SIG-M5 (cell line): ENCODE measurements around the gene SLC26A2.
"Not testable (repeated sequence)": the region's sequence is repeated elsewhere in the genome, so short reads cannot be mapped to it uniquely, and the experiment has no call there.

ENCODE experiments used
- DNase-seq: peaks from one replicate; lab custom pipeline; 2025; lab: John Stamatoyannopoulos, UW

The SLC26A2 gene

GRCh38 chr5:150006318-150006717 lies 45.8 kb downstream of the SLC26A2 start:
- no peak for DNase-seq

- DNase-seq, result no peak
These were observed 46.5 kb downstream of the SLC26A2 start for GRCh38 chr5:150007050-150007449.

GRCh38 chr5:150009671-150010387 lies 49.3 kb downstream of the SLC26A2 start:
- DNase-seq, result no peak

- DNase-seq, result no peak
These were observed 53.4 kb downstream of the SLC26A2 start for GRCh38 chr5:150013931-150014330.

- no peak for DNase-seq
These were observed 53.9 kb downstream of the SLC26A2 start for GRCh38 chr5:150014456-150014855.

- no peak for DNase-seq
These were observed 54.9 kb downstream of the SLC26A2 start for GRCh38 chr5:150015415-150015814.

GRCh38 chr5:150016537-150016936 lies 56.0 kb downstream of the SLC26A2 start:
- DNase-seq, result no peak

GRCh38 chr5:150017226-150018005 lies 56.9 kb downstream of the SLC26A2 start:
- DNase-seq, result no peak

GRCh38 chr5:150020249-150020648 lies 59.7 kb downstream of the SLC26A2 start:
- DNase-seq, result no peak

- DNase-seq, result no peak
These were observed 61.1 kb downstream of the SLC26A2 start for GRCh38 chr5:150021491-150022157.

- no peak for DNase-seq
These were observed 61.6 kb downstream of the SLC26A2 start for GRCh38 chr5:150022158-150022531.

- DNase-seq, result no peak
These were observed 62.1 kb downstream of the SLC26A2 start for GRCh38 chr5:150022681-150023080.

GRCh38 chr5:150023136-150023535 lies 62.6 kb downstream of the SLC26A2 start:
- DNase-seq, result no peak

- DNase-seq, result no peak
These were observed 63.9 kb downstream of the SLC26A2 start for GRCh38 chr5:150024346-150024984.

- DNase-seq, result no peak
These were observed 66.2 kb downstream of the SLC26A2 start for GRCh38 chr5:150026682-150027172.

- not testable (repeated sequence) for DNase-seq
These were observed 67.5 kb downstream of the SLC26A2 start for GRCh38 chr5:150028047-150028446.

- DNase-seq, result no peak
These were observed 72.8 kb downstream of the SLC26A2 start for GRCh38 chr5:150033334-150033733.

- DNase-seq, result no peak
These were observed 74.1 kb downstream of the SLC26A2 start for GRCh38 chr5:150034662-150035061.

- no peak for DNase-seq
These were observed 74.8 kb downstream of the SLC26A2 start for GRCh38 chr5:150035139-150035895.

GRCh38 chr5:150036513-150036912 lies 76.0 kb downstream of the SLC26A2 start:
- no peak for DNase-seq
